Keratinocyte (primary cell): Measurements from ENCODE around the gene FASN. TPM values are rescaled to one million over a fixed set of nuclear protein-coding genes. Genes with fewer than 3 reads are reported as not detected.

ENCODE experiments used
- DNase-seq: peaks from one replicate; pipeline ENCODE4 v3.0.0-alpha.2; 2011; ENCODE audit warnings: low read depth, missing footprints, low spot score
- FAIRE-seq: peaks from 2 replicates; lab custom pipeline; 2011; peaks lifted over from hg19 to GRCh38; lab: Jason Lieb, UNC
- H2AFZ ChIP-seq: 2 replicates; pipeline ENCODE4 v1.6.0; 2012; ENCODE audit warnings: low read length, control low read depth, inconsistent platforms; ENCODE audit not compliant: control insufficient read depth
- H3K27ac ChIP-seq: 2 replicates; pipeline ENCODE4 v1.5.1; 2011; ENCODE audit warnings: low read length; ENCODE audit not compliant: control insufficient read depth, insufficient read depth
- H3K27me3 ChIP-seq: 3 replicates; pipeline ENCODE4 v1.6.0; 2011; ENCODE audit warnings: low read length; ENCODE audit not compliant: control insufficient read depth, insufficient read depth; ENCODE audit errors: extremely low read depth
- H3K36me3 ChIP-seq, 2 experiments: 2 replicates in 1 of 2; 3 replicates in 1 of 2; pipeline ENCODE4 v1.5.1; 2011; ENCODE audit warnings: low read length in 2 of 2, mild to moderate bottlenecking in 1 of 2; ENCODE audit not compliant: control insufficient read depth in 2 of 2, insufficient read depth in 2 of 2; ENCODE audit errors: extremely low read depth in 1 of 2
- H3K4me1 ChIP-seq: 3 replicates; pipeline ENCODE4 v1.5.1; 2011; ENCODE audit warnings: low read length; ENCODE audit not compliant: control insufficient read depth, insufficient read depth; ENCODE audit errors: extremely low read depth
- H3K4me2 ChIP-seq: 3 replicates; pipeline ENCODE4 v1.6.0; 2011; ENCODE audit warnings: low read depth, low read length; ENCODE audit not compliant: control insufficient read depth, insufficient read depth; ENCODE audit errors: extremely low read depth
- H3K4me3 ChIP-seq, 3 experiments: fragments of 200-600 bp in 1 of 3; sonication (generic) in 1 of 3; 2 replicates in 2 of 3; 3 replicates in 1 of 3; pipeline ENCODE4 v1.5.1; 2011 to 2016; ENCODE audit warnings: low read length in 3 of 3, mild to moderate bottlenecking in 3 of 3, control low read depth in 2 of 3, inconsistent platforms in 1 of 3, low read depth in 1 of 3, mixed read lengths in 1 of 3, mixed run types in 1 of 3, moderate library complexity in 1 of 3; ENCODE audit not compliant: control insufficient read depth in 2 of 3, insufficient read depth in 2 of 3; ENCODE audit errors: extremely low read depth in 1 of 3
- H3K79me2 ChIP-seq: 2 replicates; pipeline ENCODE4 v1.6.0; 2012; ENCODE audit warnings: low read length; ENCODE audit not compliant: control insufficient read depth, insufficient read depth
- H3K9ac ChIP-seq: 3 replicates; pipeline ENCODE4 v1.6.0; 2011; ENCODE audit warnings: low read length; ENCODE audit not compliant: control insufficient read depth, insufficient read depth; ENCODE audit errors: extremely low read depth
- H3K9me1 ChIP-seq: 3 replicates; pipeline ENCODE4 v1.6.0; 2011; ENCODE audit warnings: low read length; ENCODE audit not compliant: control insufficient read depth, insufficient read depth; ENCODE audit errors: extremely low read depth
- H3K9me3 ChIP-seq: 2 replicates; pipeline ENCODE4 v1.5.1; 2012; ENCODE audit warnings: low read depth, low read length; ENCODE audit not compliant: control insufficient read depth
- H4K20me1 ChIP-seq: 3 replicates; pipeline ENCODE4 v1.6.0; 2011; ENCODE audit warnings: low read length; ENCODE audit not compliant: control insufficient read depth, insufficient read depth; ENCODE audit errors: extremely low read depth
- CTCF ChIP-seq, 3 experiments: IDR thresholded peaks in 1 of 3; conservative IDR thresholded peaks in 1 of 3; optimal IDR thresholded peaks in 1 of 3; 2 replicates in 2 of 3; 3 replicates in 1 of 3; pipeline versions ENCODE3 to v1.5.1; 2011; ENCODE audit warnings: low read length in 3 of 3, mild to moderate bottlenecking in 3 of 3, moderate library complexity in 2 of 3, control low read depth in 1 of 3, inconsistent platforms in 1 of 3; ENCODE audit not compliant: insufficient read depth in 2 of 3; ENCODE audit errors: extremely low read depth in 1 of 3
- EZH2 ChIP-seq: IDR thresholded peaks from one replicate; pipeline ENCODE4 v1.6.1; 2012; ENCODE audit warnings: inconsistent platforms, mild to moderate bottlenecking, low read length, moderate library complexity
- dilution Hi-C: fragments of 300-500 bp; cut with MboI; formaldehyde crosslinking; loops from one replicate; pipeline ENCODE4 v1.7.0; 2020; ENCODE audit warnings: low sequenced_read_pairs; ENCODE audit not compliant: extremely low pct_ligation_motif_present
- polyA plus RNA-seq, 5 experiments: library from polyadenylated mRNA; depleted of rRNA in 3 of 5; stranded (reverse) in 3 of 5; stranded (forward) in 1 of 5; unstranded in 1 of 5; fragments of >200 nt; gene quantifications; 1 replicate in 1 of 5; 2 replicates in 3 of 5; 3 replicates in 1 of 5; pipeline versions ENCODE4 v1.2.1 to v1.2.3, GENCODE V29; 2011 to 2012; ENCODE audit warnings: missing spikeins in 2 of 5, low read depth in 1 of 5, low replicate concordance in 1 of 5

FASN gene
- polyA plus RNA-seq, 1 donor (not counting 4 experiments of a cell fraction or from before 2014, with no cell fraction given), result 44.7 TPM

- H2AFZ ChIP-seq, result no peak overlapping the region
- H3K36me3 ChIP-seq, result peaks cover 6 to 8% of the 10 kb centered on the region in 2 experiments
- H3K9me3 ChIP-seq, result no peaks in the 10 kb centered on the region
- no peak overlapping the region for H3K9ac ChIP-seq
- DNase-seq, result no peak
- TF ChIP-seq EZH2, result no peak
- no peak for TF ChIP-seq CTCF (optimal IDR thresholded peaks at IDR 0.05 in 1 of 3, IDR thresholded peaks at IDR 0.05 in 1 of 3, conservative IDR thresholded peaks at IDR 0.05 in 1 of 3; ENCODE audit: extremely low read depth in 1 of 3, insufficient read depth in 2 of 3, low read length in 3 of 3)
- H3K79me2 ChIP-seq, result no peaks in the 10 kb centered on the region
- H3K4me1 ChIP-seq, result peaks cover 26% of the 10 kb centered on the region
- no peak for FAIRE-seq
- H3K4me3 ChIP-seq, result no peak overlapping the region
- peaks cover 2% of the 10 kb centered on the region for H3K9me1 ChIP-seq
- no peaks in the 10 kb centered on the region for H3K27me3 ChIP-seq
- dilution Hi-C loops, result no loop called here
- no peak overlapping the region for H3K4me2 ChIP-seq
- H3K27ac ChIP-seq, result no peak overlapping the region
- no peaks in the 10 kb centered on the region for H4K20me1 ChIP-seq
Observed at GRCh38 chr17:82108961-82109475, 11.0 kb upstream of the FASN start.

DNA sequence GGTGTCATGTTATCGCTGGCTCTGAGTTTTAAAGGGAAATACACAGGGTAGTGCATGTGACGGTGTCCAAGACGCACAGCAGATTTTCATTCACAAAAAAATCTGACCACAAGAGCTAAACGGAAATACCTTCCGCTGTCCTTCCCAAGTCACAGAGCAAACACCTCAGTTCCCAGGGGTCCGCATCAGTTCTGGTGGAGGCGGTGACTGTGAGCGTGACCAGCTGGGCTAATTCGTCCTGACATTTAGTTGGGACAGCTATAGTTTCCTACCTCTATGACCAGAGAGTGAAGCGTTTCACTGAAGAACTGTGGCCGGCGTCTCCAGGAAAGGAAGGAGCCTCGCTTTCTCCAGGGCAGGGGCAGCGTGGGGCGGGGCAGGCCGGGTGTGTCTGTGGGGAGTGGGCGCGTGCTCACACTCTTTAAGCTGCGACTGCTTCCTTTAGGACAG is 10.5 kb upstream of the FASN start:
- Histone ChIP-seq H3K27ac (no peak overlapping the region), H3K4me1 (peaks cover 29% of the 10 kb centered on the region), H3K4me2 (no peak overlapping the region), H4K20me1 (no peaks in the 10 kb centered on the region), H2AFZ (no peak overlapping the region), H3K9me3 (no peaks in the 10 kb centered on the region), H3K4me3 (no peak overlapping the region), H3K79me2 (no peaks in the 10 kb centered on the region), H3K27me3 (no peaks in the 10 kb centered on the region), H3K36me3 (peaks cover 6 to 7% of the 10 kb centered on the region in 2 experiments), H3K9me1 (peaks cover 2% of the 10 kb centered on the region), H3K9ac (no peak overlapping the region)
- dilution Hi-C loops, result no loop called here
- DNase-seq (no peak), FAIRE-seq (no peak)
- TF ChIP-seq EZH2 (no peak), CTCF (optimal IDR thresholded peaks at IDR 0.05 in 1 of 3, IDR thresholded peaks at IDR 0.05 in 1 of 3, conservative IDR thresholded peaks at IDR 0.05 in 1 of 3; ENCODE audit: extremely low read depth in 1 of 3, insufficient read depth in 2 of 3, low read length in 3 of 3) (no peak)
